Panc1 (cell line): ENCODE results near the gene TTC16. TPM values are rescaled to one million over a fixed set of nuclear protein-coding genes. Genes with fewer than 3 reads are reported as not detected.

Experiments used
- ATAC-seq: fragments of 200-7000 bp; cut with Tn5 transposase; 2 replicates; pipeline ENCODE4 v1.9.1; 2020; ENCODE audit warnings: mild to moderate bottlenecking, moderate library complexity
- BruUV-seq: library from RNA; stranded (reverse); fragments of 400-500 nt; replicated peaks from 2 replicates; lab custom pipeline; 2021; lab: Mats Ljungman, UMichigan
- CTCF ChIA-PET: fragments of 300-600 bp; sonication (Branson Sonifier 250); formaldehyde crosslinking; loops from one replicate; lab custom pipeline; 2022; ENCODE audit warnings: antibody characterized with exemption; lab: Charles Lee
- POLR2A ChIA-PET: fragments of 300-600 bp; sonication (Branson Sonifier 250); formaldehyde crosslinking; loops from one replicate; lab custom pipeline; 2022; ENCODE audit warnings: antibody characterized with exemption; lab: Charles Lee
- DNase-seq: peaks from one replicate; pipeline ENCODE4 v3.0.0-alpha.2; 2010; ENCODE audit warnings: low read depth, low spot score
- H3K27ac ChIP-seq: 2 replicates; pipeline ENCODE4 v1.5.1; 2011; ENCODE audit warnings: mild to moderate bottlenecking, low read length, inconsistent platforms
- H3K27me3 ChIP-seq: fragments of 200-500 bp; sonication (Bioruptor generic); 2 replicates; pipeline ENCODE4 v1.6.0; 2014; ENCODE audit warnings: low read length, inconsistent platforms; ENCODE audit not compliant: control insufficient read depth, insufficient read depth
- H3K36me3 ChIP-seq: fragments of 200-500 bp; sonication (Bioruptor generic); 2 replicates; pipeline ENCODE4 v1.5.1; 2014; ENCODE audit warnings: inconsistent platforms, mild to moderate bottlenecking, low read length, moderate library complexity; ENCODE audit not compliant: control insufficient read depth, insufficient read depth
- H3K4me1 ChIP-seq: 2 replicates; pipeline ENCODE4 v1.5.1; 2011; ENCODE audit warnings: inconsistent platforms, mild to moderate bottlenecking, low read length, moderate library complexity; ENCODE audit not compliant: control insufficient read depth, insufficient read depth
- H3K4me3 ChIP-seq, 2 experiments: 2 replicates each; pipeline ENCODE4 v1.5.1; 2011 to 2012; ENCODE audit warnings: low read depth in 2 of 2, low read length in 2 of 2, mild to moderate bottlenecking in 2 of 2, inconsistent platforms in 1 of 2, moderate library complexity in 1 of 2
- H3K9me3 ChIP-seq: fragments of 200-500 bp; sonication (Bioruptor generic); 2 replicates; pipeline ENCODE4 v1.5.1; 2014; ENCODE audit warnings: low read depth, mild to moderate bottlenecking, inconsistent platforms, low read length, moderate library complexity; ENCODE audit not compliant: control insufficient read depth, insufficient read depth
- POLR2AphosphoS5 ChIP-seq: IDR thresholded peaks from 2 replicates; pipeline ENCODE4 v1.6.1; 2012; ENCODE audit warnings: mild to moderate bottlenecking, low read depth, low read length, moderate library complexity
- SIN3A ChIP-seq: IDR thresholded peaks from 2 replicates; pipeline ENCODE4 v1.6.1; 2012; ENCODE audit warnings: low read depth, mild to moderate bottlenecking, low read length, moderate library complexity, borderline replicate concordance; ENCODE audit not compliant: insufficient read depth
- TCF7L2 ChIP-seq: IDR thresholded peaks from 2 replicates; pipeline ENCODE4 v1.6.1; 2011; ENCODE audit warnings: mild to moderate bottlenecking, low read depth, low read length, inconsistent platforms
- in situ Hi-C: cut with HindIII; loops from 2 replicates; pipeline ENCODE4 v1.10.0; 2016; ENCODE audit warnings: low sequenced_read_pairs, low pct_unique_long_range_greater_than_20kb
- intact Hi-C: fragments of 100-400 bp; cut with micrococcal nuclease; formaldehyde crosslinking; loops from one replicate; pipeline ENCODE4 v1.10.0; 2022; ENCODE audit not compliant: unreplicated experiment
- total RNA-seq: library from RNA; stranded (reverse); gene quantifications from one replicate; pipeline ENCODE4 v1.2.1, GENCODE V29; 2021; ENCODE audit not compliant: unreplicated experiment
- TF ChIP-seq, protein P1 (sequence below): fragments of 450-650 bp; IDR thresholded peaks from 2 replicates; pipeline ENCODE4 v1.5.1; 2017; ENCODE audit warnings: mild to moderate bottlenecking
- TF ChIP-seq, protein P2 (sequence below), 2 experiments: IDR thresholded peaks; 2 replicates each; pipeline ENCODE4 v1.6.1; 2011 to 2012; ENCODE audit warnings: low read depth in 2 of 2, control low read depth in 1 of 2, low read length in 1 of 2, mild to moderate bottlenecking in 1 of 2, moderate library complexity in 1 of 2; ENCODE audit not compliant: insufficient read depth in 1 of 2

TTC16 gene
- total RNA-seq, 1 experiment from 2014 or later, result 0.05 TPM

DNA sequence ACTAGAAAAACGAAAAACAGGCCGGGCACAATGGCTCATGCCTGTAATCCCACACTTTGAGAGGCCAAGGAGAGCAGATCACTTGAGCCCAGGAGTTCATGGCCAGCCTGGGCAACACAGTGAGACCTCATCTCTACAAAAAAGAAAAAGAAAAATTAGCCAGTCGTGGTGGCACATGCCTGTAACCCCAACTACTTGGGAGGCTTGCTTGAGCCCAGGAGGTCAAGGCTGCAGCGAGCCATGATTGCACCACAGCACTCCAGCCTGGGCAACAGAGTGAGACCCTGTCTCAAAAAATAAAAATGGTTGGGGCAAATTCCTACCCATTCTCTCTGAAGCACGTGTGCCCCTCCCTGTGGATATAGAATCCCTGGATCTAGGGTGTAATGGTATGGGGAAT, 17.5 kb upstream of the TTC16 start:
- CTCF ChIA-PET, result no interaction called here
- in situ Hi-C loops, result no loop called here

DNA sequence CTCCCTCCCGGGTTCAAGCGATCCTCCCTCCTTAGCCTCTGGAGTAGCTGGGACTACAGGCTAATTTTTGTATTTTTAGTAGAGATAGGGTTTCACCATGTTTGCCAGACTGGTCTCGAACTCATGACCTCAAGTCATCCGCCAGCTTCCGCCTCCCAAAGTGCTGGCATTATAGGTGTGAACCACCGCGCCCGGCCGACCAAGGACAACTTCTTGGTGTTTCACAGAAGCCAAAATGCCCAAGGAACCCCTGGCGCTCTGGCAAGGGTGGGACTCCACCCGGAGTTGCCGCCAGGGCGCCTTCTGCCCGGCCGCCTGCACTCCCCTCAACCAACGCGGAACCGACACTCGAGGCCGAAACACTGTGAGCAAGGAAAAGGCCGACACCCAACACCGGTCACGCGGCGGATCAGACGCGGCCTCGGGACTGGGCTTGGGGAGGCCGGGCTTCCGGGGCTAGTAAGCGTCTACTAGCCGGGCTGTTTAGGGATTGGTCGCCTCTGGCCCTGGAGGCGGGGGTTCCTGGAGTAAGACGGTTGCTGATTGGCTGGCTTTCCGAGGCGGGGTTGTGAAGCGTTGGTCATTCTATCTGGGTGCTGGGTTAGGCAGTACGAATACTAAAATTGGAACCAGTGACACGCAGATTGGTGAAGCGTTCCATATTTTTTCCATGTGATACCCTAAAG, 16.8 kb upstream of the TTC16 start:
- Histone ChIP-seq H3K4me3 (no peak overlapping the region), H3K9me3 (no peaks in the 10 kb centered on the region), H3K27me3 (no peaks in the 10 kb centered on the region), H3K27ac (no peak overlapping the region), H3K4me1 (no peaks in the 10 kb centered on the region), H3K36me3 (no peaks in the 10 kb centered on the region)
- in situ Hi-C loops, result no loop called here
- no TSS peak for BruUV-seq
- CTCF ChIA-PET, result interaction anchor here (0.7 kb wide), 1 partner anchor 83 kb away, joined by 14 read pairs; no protein-coding TSS in a partner anchor
- ATAC-seq, result peak; percentile 64; the same call in 1 of the 2 replicates
- TF ChIP-seq, protein P1, sequence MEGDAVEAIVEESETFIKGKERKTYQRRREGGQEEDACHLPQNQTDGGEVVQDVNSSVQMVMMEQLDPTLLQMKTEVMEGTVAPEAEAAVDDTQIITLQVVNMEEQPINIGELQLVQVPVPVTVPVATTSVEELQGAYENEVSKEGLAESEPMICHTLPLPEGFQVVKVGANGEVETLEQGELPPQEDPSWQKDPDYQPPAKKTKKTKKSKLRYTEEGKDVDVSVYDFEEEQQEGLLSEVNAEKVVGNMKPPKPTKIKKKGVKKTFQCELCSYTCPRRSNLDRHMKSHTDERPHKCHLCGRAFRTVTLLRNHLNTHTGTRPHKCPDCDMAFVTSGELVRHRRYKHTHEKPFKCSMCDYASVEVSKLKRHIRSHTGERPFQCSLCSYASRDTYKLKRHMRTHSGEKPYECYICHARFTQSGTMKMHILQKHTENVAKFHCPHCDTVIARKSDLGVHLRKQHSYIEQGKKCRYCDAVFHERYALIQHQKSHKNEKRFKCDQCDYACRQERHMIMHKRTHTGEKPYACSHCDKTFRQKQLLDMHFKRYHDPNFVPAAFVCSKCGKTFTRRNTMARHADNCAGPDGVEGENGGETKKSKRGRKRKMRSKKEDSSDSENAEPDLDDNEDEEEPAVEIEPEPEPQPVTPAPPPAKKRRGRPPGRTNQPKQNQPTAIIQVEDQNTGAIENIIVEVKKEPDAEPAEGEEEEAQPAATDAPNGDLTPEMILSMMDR, result no peak
- TF ChIP-seq, protein P2, sequence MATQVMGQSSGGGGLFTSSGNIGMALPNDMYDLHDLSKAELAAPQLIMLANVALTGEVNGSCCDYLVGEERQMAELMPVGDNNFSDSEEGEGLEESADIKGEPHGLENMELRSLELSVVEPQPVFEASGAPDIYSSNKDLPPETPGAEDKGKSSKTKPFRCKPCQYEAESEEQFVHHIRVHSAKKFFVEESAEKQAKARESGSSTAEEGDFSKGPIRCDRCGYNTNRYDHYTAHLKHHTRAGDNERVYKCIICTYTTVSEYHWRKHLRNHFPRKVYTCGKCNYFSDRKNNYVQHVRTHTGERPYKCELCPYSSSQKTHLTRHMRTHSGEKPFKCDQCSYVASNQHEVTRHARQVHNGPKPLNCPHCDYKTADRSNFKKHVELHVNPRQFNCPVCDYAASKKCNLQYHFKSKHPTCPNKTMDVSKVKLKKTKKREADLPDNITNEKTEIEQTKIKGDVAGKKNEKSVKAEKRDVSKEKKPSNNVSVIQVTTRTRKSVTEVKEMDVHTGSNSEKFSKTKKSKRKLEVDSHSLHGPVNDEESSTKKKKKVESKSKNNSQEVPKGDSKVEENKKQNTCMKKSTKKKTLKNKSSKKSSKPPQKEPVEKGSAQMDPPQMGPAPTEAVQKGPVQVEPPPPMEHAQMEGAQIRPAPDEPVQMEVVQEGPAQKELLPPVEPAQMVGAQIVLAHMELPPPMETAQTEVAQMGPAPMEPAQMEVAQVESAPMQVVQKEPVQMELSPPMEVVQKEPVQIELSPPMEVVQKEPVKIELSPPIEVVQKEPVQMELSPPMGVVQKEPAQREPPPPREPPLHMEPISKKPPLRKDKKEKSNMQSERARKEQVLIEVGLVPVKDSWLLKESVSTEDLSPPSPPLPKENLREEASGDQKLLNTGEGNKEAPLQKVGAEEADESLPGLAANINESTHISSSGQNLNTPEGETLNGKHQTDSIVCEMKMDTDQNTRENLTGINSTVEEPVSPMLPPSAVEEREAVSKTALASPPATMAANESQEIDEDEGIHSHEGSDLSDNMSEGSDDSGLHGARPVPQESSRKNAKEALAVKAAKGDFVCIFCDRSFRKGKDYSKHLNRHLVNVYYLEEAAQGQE (IDR thresholded peaks at IDR 0.05; ENCODE audit: insufficient read depth in 1 of 2, low read depth in 2 of 2, low read length in 1 of 2), result no peak
- no peak for TF ChIP-seq POLR2AphosphoS5
- no peak for TF ChIP-seq TCF7L2
- no peak for TF ChIP-seq SIN3A
- no peak for DNase-seq
- POLR2A ChIA-PET, result no interaction called here
- intact Hi-C loops, result no loop called here

More for the DNA sequence above, 17.5 kb upstream of the TTC16 start:
- DNase-seq (no peak), ATAC-seq (no peak)
- Histone ChIP-seq H3K4me3 (no peak overlapping the region), H3K27me3 (no peaks in the 10 kb centered on the region), H3K4me1 (no peaks in the 10 kb centered on the region), H3K27ac (no peak overlapping the region), H3K9me3 (no peaks in the 10 kb centered on the region), H3K36me3 (no peaks in the 10 kb centered on the region)
- POLR2A ChIA-PET, result no interaction called here
- intact Hi-C loops, result no loop called here
- TF ChIP-seq, protein P1, result no peak
- TF ChIP-seq SIN3A, result no peak
- TF ChIP-seq, protein P2 (IDR thresholded peaks at IDR 0.05; ENCODE audit: insufficient read depth in 1 of 2, low read depth in 2 of 2, low read length in 1 of 2), result no peak
- TF ChIP-seq TCF7L2, result no peak
- no peak for TF ChIP-seq POLR2AphosphoS5
- BruUV-seq, result no TSS peak
